ENCODE results near the gene BNC2.

DNA sequence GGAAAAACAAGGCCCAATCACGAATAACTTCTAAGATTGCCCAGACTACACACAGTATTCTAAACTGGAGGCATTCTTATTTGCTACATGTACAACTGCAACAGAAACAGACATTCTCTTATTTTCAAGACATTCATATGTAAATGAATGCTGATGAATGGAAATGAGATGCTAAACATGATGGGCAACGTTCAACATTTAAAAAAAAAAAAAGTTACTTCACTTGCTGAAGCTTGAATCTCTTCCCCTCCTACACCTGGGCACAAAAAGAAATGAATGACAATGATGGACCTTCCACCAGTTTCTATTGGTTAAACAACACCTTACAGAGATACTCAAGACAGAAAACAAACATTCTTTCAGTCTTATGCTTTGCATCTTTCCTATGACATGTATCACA is 160.5 kb downstream of the BNC2 start:
- TF ChIP-seq, protein P1, sequence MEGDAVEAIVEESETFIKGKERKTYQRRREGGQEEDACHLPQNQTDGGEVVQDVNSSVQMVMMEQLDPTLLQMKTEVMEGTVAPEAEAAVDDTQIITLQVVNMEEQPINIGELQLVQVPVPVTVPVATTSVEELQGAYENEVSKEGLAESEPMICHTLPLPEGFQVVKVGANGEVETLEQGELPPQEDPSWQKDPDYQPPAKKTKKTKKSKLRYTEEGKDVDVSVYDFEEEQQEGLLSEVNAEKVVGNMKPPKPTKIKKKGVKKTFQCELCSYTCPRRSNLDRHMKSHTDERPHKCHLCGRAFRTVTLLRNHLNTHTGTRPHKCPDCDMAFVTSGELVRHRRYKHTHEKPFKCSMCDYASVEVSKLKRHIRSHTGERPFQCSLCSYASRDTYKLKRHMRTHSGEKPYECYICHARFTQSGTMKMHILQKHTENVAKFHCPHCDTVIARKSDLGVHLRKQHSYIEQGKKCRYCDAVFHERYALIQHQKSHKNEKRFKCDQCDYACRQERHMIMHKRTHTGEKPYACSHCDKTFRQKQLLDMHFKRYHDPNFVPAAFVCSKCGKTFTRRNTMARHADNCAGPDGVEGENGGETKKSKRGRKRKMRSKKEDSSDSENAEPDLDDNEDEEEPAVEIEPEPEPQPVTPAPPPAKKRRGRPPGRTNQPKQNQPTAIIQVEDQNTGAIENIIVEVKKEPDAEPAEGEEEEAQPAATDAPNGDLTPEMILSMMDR (IDR thresholded peaks at IDR 0.05) = no peak
- TF ChIP-seq POLR2AphosphoS5 (IDR thresholded peaks at IDR 0.05; ENCODE audit: low read depth, low read length) (no peak), TCF7L2 (IDR thresholded peaks at IDR 0.05; ENCODE audit: low read depth, low read length) (no peak), SIN3A (IDR thresholded peaks at IDR 0.05; ENCODE audit: borderline replicate concordance, insufficient read depth, low read depth, low read length) (no peak)
- TF ChIP-seq, protein P2, sequence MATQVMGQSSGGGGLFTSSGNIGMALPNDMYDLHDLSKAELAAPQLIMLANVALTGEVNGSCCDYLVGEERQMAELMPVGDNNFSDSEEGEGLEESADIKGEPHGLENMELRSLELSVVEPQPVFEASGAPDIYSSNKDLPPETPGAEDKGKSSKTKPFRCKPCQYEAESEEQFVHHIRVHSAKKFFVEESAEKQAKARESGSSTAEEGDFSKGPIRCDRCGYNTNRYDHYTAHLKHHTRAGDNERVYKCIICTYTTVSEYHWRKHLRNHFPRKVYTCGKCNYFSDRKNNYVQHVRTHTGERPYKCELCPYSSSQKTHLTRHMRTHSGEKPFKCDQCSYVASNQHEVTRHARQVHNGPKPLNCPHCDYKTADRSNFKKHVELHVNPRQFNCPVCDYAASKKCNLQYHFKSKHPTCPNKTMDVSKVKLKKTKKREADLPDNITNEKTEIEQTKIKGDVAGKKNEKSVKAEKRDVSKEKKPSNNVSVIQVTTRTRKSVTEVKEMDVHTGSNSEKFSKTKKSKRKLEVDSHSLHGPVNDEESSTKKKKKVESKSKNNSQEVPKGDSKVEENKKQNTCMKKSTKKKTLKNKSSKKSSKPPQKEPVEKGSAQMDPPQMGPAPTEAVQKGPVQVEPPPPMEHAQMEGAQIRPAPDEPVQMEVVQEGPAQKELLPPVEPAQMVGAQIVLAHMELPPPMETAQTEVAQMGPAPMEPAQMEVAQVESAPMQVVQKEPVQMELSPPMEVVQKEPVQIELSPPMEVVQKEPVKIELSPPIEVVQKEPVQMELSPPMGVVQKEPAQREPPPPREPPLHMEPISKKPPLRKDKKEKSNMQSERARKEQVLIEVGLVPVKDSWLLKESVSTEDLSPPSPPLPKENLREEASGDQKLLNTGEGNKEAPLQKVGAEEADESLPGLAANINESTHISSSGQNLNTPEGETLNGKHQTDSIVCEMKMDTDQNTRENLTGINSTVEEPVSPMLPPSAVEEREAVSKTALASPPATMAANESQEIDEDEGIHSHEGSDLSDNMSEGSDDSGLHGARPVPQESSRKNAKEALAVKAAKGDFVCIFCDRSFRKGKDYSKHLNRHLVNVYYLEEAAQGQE (IDR thresholded peaks at IDR 0.05; ENCODE audit: insufficient read depth in 1 of 2, low read depth in 2 of 2, low read length in 1 of 2) = no peak

Data from Panc1 (cell line).